ENCODE data around the gene GBE1. TPM values are rescaled to one million over a fixed set of nuclear protein-coding genes. Genes with fewer than 3 reads are reported as not detected.
"Not testable (repeated sequence)": the region's sequence is repeated elsewhere in the genome, so short reads cannot be mapped to it uniquely, and the experiment has no call there.

The GBE1 gene
- total and polyA plus RNA-seq, 9 of the 15 experiments (the other 6 are each of a cell fraction or from before 2014, with no cell fraction given): 7.9 to 25.6 (median 13.1) TPM

GRCh38 chr3:81758771-81759170 lies 2.7 kb downstream of the GBE1 start:
- CTCF ChIA-PET (ENCODE audit: low intra/inter-chr PET ratio); BruUV-seq (replicated peaks); FAIRE-seq; H3K4me3 ChIP-seq; H3K9me1 ChIP-seq (ENCODE audit: control insufficient read depth, insufficient read depth, low read length); H3K9me3 ChIP-seq (replicated peaks; ENCODE audit: control insufficient read depth, insufficient read depth, low read depth, low read length); H2AFZ ChIP-seq (ENCODE audit: low read depth, low read length); intact Hi-C loops (cut with micrococcal nuclease); in situ Hi-C loops (cut with MboI); DNase-seq (ENCODE audit: extremely low read depth in 1 of 4, low spot score in 3 of 4); POLR2A ChIA-PET; H3K4me2 ChIP-seq (ENCODE audit: insufficient read depth, low read length); H3K27ac ChIP-seq (ENCODE audit: extremely low read depth, low read depth, low read length); ATAC-seq; H3K27me3 ChIP-seq (ENCODE audit: control insufficient read depth in 2 of 2, insufficient read depth in 2 of 2, low read length in 2 of 2); H4K20me1 ChIP-seq (replicated peaks; ENCODE audit: control insufficient read depth, insufficient read depth, low read length); H3K9ac ChIP-seq (ENCODE audit: insufficient read depth in 1 of 2, low read depth in 2 of 2, low read length in 2 of 2): not testable (repeated sequence)
- peaks cover 3 to 12% of the 10 kb centered on the region in 2 experiments; a peak in 3 of 5 replicates for H3K4me1 ChIP-seq (replicated peaks in 1 of 2; ENCODE audit: control insufficient read depth in 2 of 2, insufficient read depth in 2 of 2, low read length in 2 of 2)
- WGBS (ENCODE audit: insufficient coverage, low coverage, missing lambda C conversion rate): 66% methylated on average over 4 of the region's 4 CpGs
- 0 out of 2 replicates have a peak, but pooled peaks have one; percentile 38 for TF ChIP-seq ZNF766 (CRISPR knock-in tag; conservative IDR thresholded peaks at IDR 0.05)
- peaks cover 26% of the 10 kb centered on the region for H3K79me2 ChIP-seq (ENCODE audit: control insufficient read depth, insufficient read depth, low read length)
- H3K36me3 ChIP-seq (ENCODE audit: control insufficient read depth, insufficient read depth, low read length): peaks cover 16% of the 10 kb centered on the region; the same call in 2 of the 3 replicates

GRCh38 chr3:81758275-81758674 lies 3.2 kb downstream of the GBE1 start:
- no TSS peak for BruUV-seq (replicated peaks)
- ChIA-PET POLR2A (no interaction called here), CTCF (ENCODE audit: low intra/inter-chr PET ratio) (no interaction called here)
- Histone ChIP-seq H3K36me3 (ENCODE audit: control insufficient read depth, insufficient read depth, low read length) (peaks cover 21% of the 10 kb centered on the region; the same call in 2 of the 3 replicates), H3K79me2 (ENCODE audit: control insufficient read depth, insufficient read depth, low read length) (peaks cover 26% of the 10 kb centered on the region), H3K9me3 (replicated peaks; ENCODE audit: control insufficient read depth, insufficient read depth, low read depth, low read length) (no peaks in the 10 kb centered on the region), H3K4me2 (ENCODE audit: insufficient read depth, low read length) (no peak overlapping the region), H2AFZ (ENCODE audit: low read depth, low read length) (no peak overlapping the region), H3K4me3 (no peak overlapping the region), H3K4me1 (replicated peaks in 1 of 2; ENCODE audit: control insufficient read depth in 2 of 2, insufficient read depth in 2 of 2, low read length in 2 of 2) (peaks cover 3 to 12% of the 10 kb centered on the region in 2 experiments; a peak in 3 of 5 replicates), H3K9me1 (ENCODE audit: control insufficient read depth, insufficient read depth, low read length) (no peaks in the 10 kb centered on the region), H4K20me1 (replicated peaks; ENCODE audit: control insufficient read depth, insufficient read depth, low read length) (no peaks in the 10 kb centered on the region), H3K9ac (ENCODE audit: insufficient read depth in 1 of 2, low read depth in 2 of 2, low read length in 2 of 2) (no peak overlapping the region), H3K27ac (ENCODE audit: extremely low read depth, low read depth, low read length) (no peak overlapping the region), H3K27me3 (ENCODE audit: control insufficient read depth in 2 of 2, insufficient read depth in 2 of 2, low read length in 2 of 2) (no peaks in the 10 kb centered on the region)
- WGBS (ENCODE audit: insufficient coverage, low coverage, missing lambda C conversion rate): 92% methylated on average over 1 of the region's 1 CpG
- TF ChIP-seq, protein P1, sequence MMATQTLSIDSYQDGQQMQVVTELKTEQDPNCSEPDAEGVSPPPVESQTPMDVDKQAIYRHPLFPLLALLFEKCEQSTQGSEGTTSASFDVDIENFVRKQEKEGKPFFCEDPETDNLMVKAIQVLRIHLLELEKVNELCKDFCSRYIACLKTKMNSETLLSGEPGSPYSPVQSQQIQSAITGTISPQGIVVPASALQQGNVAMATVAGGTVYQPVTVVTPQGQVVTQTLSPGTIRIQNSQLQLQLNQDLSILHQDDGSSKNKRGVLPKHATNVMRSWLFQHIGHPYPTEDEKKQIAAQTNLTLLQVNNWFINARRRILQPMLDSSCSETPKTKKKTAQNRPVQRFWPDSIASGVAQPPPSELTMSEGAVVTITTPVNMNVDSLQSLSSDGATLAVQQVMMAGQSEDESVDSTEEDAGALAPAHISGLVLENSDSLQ (IDR thresholded peaks at IDR 0.05): 0 out of 2 replicates have a peak, but pooled peaks have one; percentile 10
- TF ChIP-seq XRCC3 (IDR thresholded peaks at IDR 0.05): no peak
- ATAC-seq (no peak), FAIRE-seq (no peak), DNase-seq (ENCODE audit: extremely low read depth in 1 of 4, low spot score in 3 of 4) (no peak)
- intact Hi-C loops (cut with micrococcal nuclease): no loop called here
- in situ Hi-C loops (cut with MboI): no loop called here
